ENCODE results near the gene BCAS1. TPM values are rescaled to one million over a fixed set of nuclear protein-coding genes. Genes with fewer than 3 reads are reported as not detected.

BCAS1 gene
- total and polyA plus RNA-seq, 2 donors from 2014 or later: 1.1 to 4.8 TPM

DNA sequence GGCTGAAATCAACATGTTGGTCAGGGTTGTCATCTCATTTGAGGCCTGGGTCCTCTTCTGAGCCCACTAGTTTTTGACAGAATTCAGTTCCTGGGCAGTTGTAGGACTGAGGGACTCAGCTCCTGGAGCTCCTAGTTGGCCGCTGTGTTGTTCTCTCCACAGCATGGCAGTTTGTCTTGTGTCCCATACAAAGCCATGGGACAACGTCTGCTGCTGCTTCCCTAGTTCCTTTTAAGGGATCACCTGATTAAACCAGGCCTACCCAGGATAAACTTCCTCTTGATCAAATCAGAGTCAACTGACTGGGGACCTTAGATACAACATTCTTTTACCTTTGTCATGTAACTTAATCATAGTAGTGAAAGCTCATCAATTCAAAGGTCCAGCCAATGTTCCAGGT, 141.0 kb downstream of the BCAS1 start:
- intact Hi-C loops (cut with DNase I): loop anchor here (10.0 kb wide), 1 partner anchor 355 kb away; no protein-coding TSS in a partner anchor
- H3K36me3 ChIP-seq (ENCODE audit: control insufficient read depth in 2 of 3, insufficient read depth in 3 of 3, low read length in 3 of 3): no peaks in the 10 kb centered on the region
- TF ChIP-seq, protein P1, sequence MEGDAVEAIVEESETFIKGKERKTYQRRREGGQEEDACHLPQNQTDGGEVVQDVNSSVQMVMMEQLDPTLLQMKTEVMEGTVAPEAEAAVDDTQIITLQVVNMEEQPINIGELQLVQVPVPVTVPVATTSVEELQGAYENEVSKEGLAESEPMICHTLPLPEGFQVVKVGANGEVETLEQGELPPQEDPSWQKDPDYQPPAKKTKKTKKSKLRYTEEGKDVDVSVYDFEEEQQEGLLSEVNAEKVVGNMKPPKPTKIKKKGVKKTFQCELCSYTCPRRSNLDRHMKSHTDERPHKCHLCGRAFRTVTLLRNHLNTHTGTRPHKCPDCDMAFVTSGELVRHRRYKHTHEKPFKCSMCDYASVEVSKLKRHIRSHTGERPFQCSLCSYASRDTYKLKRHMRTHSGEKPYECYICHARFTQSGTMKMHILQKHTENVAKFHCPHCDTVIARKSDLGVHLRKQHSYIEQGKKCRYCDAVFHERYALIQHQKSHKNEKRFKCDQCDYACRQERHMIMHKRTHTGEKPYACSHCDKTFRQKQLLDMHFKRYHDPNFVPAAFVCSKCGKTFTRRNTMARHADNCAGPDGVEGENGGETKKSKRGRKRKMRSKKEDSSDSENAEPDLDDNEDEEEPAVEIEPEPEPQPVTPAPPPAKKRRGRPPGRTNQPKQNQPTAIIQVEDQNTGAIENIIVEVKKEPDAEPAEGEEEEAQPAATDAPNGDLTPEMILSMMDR (IDR thresholded peaks at IDR 0.05; ENCODE audit: borderline replicate concordance, extremely low read depth, insufficient read depth): no peak
- peaks cover 4 to 5% (median 5%) of the 10 kb centered on the region in 3 donors for H3K4me1 ChIP-seq (ENCODE audit: control insufficient read depth in 2 of 3, insufficient read depth in 2 of 3, low read depth in 1 of 3, low read length in 3 of 3)
- FAIRE-seq (no peak), DNase-seq (no peak)
- no peaks in the 10 kb centered on the region for H3K27me3 ChIP-seq (ENCODE audit: control insufficient read depth, insufficient read depth, low read length)
- no peak overlapping the region for H3K4me3 ChIP-seq (ENCODE audit: low read length in 3 of 3)
- no peak overlapping the region for H3K27ac ChIP-seq (ENCODE audit: low read depth in 2 of 2, low read length in 2 of 2)
- no peaks in the 10 kb centered on the region for H3K9me3 ChIP-seq (ENCODE audit: control insufficient read depth in 2 of 3, insufficient read depth in 1 of 3, low read length in 3 of 3)
- H3K9ac ChIP-seq (ENCODE audit: low read length in 3 of 3): no peak overlapping the region

DNA sequence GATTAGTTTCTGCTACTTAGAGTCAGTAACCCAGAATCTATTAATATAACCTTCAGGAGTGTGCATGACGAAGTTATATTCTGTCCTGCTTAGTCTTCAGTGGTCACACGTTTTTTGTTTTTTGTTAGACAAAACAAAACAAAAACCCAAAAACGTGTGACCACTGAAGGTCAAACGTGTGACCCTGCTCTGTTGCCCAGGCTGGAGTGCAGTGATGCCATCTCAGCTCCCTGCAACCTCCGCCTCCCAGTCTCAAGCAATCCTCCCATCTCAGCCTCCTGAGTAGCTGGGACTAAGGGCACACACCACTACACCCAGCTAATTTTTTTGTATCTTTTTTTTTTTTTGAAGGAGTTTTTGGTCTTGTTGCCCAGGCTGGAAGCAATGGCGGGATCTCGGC, 142.4 kb downstream of the BCAS1 start:
- DNase-seq: no peak
- intact Hi-C loops (cut with DNase I): loop anchor here (10.0 kb wide), 1 partner anchor 353 kb away; no protein-coding TSS in a partner anchor
- Histone ChIP-seq H3K36me3 (ENCODE audit: control insufficient read depth in 2 of 3, insufficient read depth in 3 of 3, low read length in 3 of 3) (no peaks in the 10 kb centered on the region), H3K27me3 (ENCODE audit: control insufficient read depth, insufficient read depth, low read length) (no peaks in the 10 kb centered on the region), H3K27ac (ENCODE audit: low read depth in 2 of 2, low read length in 2 of 2) (no peak overlapping the region), H3K9me3 (ENCODE audit: control insufficient read depth in 2 of 3, insufficient read depth in 1 of 3, low read length in 3 of 3) (no peaks in the 10 kb centered on the region), H3K4me3 (ENCODE audit: low read length in 3 of 3) (no peak overlapping the region), H3K9ac (ENCODE audit: low read length in 3 of 3) (no peak overlapping the region), H3K4me1 (ENCODE audit: control insufficient read depth in 2 of 3, insufficient read depth in 2 of 3, low read depth in 1 of 3, low read length in 3 of 3) (peaks cover 5 to 8% (median 5%) of the 10 kb centered on the region in 3 donors)
- TF ChIP-seq, protein P1 (IDR thresholded peaks at IDR 0.05; ENCODE audit: borderline replicate concordance, extremely low read depth, insufficient read depth): no peak
- no peak for FAIRE-seq

DNA sequence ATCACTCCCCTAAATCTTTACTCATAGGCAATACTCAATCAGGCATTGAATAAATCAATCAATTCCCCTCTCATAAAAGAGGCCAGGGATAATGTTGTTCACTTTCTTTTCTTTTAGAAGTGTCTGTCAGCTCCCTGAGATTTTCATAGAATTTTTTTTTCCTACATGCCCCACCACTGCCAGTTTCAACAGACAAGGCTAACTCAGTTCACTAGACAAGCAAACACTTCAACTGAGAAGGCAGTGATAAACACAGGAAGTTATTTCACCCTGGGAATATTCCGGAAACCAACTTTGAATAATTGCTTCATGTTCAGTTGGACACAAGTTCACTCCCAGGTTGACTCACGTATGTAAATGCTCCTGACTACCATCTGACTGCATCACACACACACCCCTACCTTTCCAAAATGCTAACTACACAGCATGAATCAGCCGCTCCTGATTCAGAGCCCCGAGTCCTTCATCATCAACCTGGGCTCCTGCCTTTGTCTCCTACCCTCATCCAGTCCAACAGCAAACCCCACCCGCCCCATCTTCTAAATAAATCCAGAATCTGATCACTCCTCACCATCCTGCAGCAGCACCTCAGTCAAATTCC, 143.9 kb downstream of the BCAS1 start:
- Histone ChIP-seq H3K4me1 (ENCODE audit: control insufficient read depth in 2 of 3, insufficient read depth in 2 of 3, low read depth in 1 of 3, low read length in 3 of 3) (peaks cover 5 to 8% (median 6%) of the 10 kb centered on the region in 3 donors), H3K27me3 (ENCODE audit: control insufficient read depth, insufficient read depth, low read length) (no peaks in the 10 kb centered on the region), H3K27ac (ENCODE audit: low read depth in 2 of 2, low read length in 2 of 2) (peak overlapping the region; percentile 19 to 62), H3K4me3 (ENCODE audit: low read length in 3 of 3) (no peak overlapping the region), H3K9me3 (ENCODE audit: control insufficient read depth in 2 of 3, insufficient read depth in 1 of 3, low read length in 3 of 3) (no peaks in the 10 kb centered on the region), H3K9ac (ENCODE audit: low read length in 3 of 3) (peak overlapping the region in 1 of 3 donors; percentile 22), H3K36me3 (ENCODE audit: control insufficient read depth in 2 of 3, insufficient read depth in 3 of 3, low read length in 3 of 3) (no peaks in the 10 kb centered on the region)
- intact Hi-C loops (cut with DNase I): loop anchor here (10.0 kb wide), 1 partner anchor 352 kb away; no protein-coding TSS in a partner anchor
- TF ChIP-seq, protein P1 (IDR thresholded peaks at IDR 0.05; ENCODE audit: borderline replicate concordance, extremely low read depth, insufficient read depth): no peak
- no peak for FAIRE-seq
- peak in 2 of 5 donors; percentile 72 to 86 for DNase-seq
